Body of pancreas (tissue), 4 donors: Measurements from ENCODE around the gene MGRN1.

Experiments
- POLR2A ChIP-seq, 3 donors: fragments of 450-650 bp; IDR thresholded peaks; one replicate each; pipeline ENCODE4 v1.6.1; 2016; ENCODE audit warnings: antibody characterized with exemption in 3 of 3, mild to moderate bottlenecking in 2 of 3
- TF ChIP-seq, protein P1 (sequence below), 7 experiments: fragments of 450-650 bp in 4 of 7; fragments of 200-600 bp in 3 of 7; sonication (generic) in 3 of 7; IDR thresholded peaks; one replicate each; pipeline ENCODE4 v1.5.1; 2016 to 2019; ENCODE audit warnings: antibody characterized with exemption in 7 of 7

DNA sequence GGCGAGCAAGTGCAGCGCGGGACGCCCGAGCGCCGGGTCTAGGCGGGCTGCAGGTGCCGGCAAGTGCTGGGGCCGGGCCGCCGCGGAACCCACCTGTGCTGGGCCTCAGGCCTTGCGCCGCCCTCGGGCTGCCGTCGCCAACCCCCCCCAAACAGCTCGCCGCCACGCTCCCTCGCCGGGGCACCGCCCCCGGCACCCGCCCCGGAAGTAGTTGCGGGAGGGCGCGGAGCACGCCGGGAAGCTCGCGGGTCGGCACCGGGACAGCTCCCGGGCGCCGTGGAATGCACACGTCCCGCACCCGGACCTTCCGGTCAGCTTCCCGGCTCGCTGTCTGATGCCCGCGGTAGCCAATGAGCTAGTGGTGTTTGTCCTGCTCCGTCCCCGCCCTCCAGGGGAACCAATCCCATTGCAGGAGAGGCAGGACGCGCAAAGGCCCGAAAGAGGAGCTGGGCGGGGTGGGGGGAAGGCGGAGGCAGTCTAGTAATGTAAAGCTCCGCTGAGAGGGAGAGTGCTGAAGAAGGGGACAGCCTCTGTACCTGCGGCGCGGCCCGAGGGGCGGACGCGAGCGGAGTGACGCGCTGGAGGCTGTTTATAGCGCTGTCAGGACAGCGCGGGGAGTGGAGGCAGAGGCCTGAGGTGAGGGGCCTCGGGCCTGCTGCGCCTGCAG, 109.6 kb downstream of the MGRN1 start, which contains the start of the genes ANKS3 and DNAAF8:
- TF ChIP-seq, protein P1, sequence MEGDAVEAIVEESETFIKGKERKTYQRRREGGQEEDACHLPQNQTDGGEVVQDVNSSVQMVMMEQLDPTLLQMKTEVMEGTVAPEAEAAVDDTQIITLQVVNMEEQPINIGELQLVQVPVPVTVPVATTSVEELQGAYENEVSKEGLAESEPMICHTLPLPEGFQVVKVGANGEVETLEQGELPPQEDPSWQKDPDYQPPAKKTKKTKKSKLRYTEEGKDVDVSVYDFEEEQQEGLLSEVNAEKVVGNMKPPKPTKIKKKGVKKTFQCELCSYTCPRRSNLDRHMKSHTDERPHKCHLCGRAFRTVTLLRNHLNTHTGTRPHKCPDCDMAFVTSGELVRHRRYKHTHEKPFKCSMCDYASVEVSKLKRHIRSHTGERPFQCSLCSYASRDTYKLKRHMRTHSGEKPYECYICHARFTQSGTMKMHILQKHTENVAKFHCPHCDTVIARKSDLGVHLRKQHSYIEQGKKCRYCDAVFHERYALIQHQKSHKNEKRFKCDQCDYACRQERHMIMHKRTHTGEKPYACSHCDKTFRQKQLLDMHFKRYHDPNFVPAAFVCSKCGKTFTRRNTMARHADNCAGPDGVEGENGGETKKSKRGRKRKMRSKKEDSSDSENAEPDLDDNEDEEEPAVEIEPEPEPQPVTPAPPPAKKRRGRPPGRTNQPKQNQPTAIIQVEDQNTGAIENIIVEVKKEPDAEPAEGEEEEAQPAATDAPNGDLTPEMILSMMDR (IDR thresholded peaks at IDR 0.05): no peak
- peak in 2 of 3 donors; percentile 44 to 65 for TF ChIP-seq POLR2A (IDR thresholded peaks at IDR 0.05)
